HG03159 (cell line): Measurements from ENCODE around the gene ZNF536.

Source experiments
- ATAC-seq: cut with Tn5 transposase; IDR thresholded peaks from one replicate; pipeline ENCODE4 v1.9.1; 2021; ENCODE audit warnings: mild to moderate bottlenecking, moderate library complexity; ENCODE audit not compliant: unreplicated experiment

Gene ZNF536

DNA sequence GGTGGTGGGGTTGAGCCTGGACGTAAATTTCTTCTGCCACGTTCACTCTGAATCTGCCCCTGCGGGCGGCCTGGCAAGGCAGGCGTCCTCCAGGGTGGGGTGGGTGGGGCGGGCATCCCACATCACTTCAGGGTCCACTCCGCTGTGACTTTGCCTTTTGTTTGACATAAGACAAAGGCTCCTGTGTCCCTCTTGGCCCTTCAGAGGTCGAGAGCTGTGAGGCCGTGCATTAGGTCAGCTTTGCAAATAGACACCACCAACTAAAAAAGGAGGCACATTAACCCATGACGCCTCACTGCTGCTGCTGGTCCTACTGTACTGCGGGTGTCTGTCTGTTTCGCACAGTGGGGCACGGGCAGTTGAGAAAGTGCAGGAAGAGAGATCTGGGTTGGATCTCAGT lies 10.5 kb upstream of the ZNF536 start:
- ATAC-seq = no peak

DNA sequence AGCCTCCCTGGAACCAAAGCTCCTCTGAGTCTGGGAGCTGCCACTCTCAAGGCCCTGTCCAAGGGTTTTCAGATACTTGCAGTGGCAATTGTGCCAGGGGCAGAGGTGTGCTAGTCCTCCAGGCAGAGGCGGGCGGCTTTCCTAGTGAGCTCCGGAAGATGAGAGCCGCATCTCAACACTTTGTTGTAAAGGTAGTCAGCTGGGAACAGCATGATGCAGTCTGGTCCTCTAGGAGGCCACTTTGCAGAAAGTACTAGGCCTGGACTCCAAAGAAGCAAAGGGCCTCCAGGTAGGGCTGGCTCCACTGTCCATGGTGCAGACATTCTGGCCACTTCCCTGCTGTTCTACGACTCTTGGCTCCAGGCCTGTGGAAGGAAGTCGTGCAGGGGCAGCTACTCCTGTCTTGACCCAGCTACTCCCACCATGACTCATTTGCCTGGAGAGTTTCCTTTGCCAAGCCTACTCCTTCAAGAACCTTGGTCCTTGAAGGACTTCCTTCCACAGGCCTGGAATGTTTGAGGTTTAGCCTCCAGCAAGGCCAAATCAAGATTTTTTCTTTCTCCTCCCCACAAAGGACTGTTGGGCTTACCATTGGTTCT lies 9.9 kb upstream of the ZNF536 start:
- no peak for ATAC-seq

DNA sequence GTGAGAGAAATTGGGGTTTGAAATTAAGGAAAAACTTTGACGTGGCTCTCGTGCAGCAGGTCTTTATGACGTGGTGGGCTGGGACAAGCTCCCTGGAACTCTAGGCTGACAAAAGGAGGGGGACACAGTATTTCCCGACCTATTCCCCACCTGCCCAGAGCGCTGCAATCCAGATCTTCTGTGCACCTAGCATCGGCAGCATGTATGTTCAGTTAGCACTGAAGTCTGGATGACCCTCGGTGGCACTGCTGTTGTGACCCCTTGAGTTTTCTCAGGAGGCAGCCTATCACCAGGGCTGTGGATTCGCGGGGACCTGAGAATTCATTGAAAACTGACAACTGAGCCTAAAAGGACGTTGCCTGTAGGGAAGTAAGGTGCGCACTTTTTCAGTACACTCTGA lies 9.1 kb upstream of the ZNF536 start:
- ATAC-seq = no peak

DNA sequence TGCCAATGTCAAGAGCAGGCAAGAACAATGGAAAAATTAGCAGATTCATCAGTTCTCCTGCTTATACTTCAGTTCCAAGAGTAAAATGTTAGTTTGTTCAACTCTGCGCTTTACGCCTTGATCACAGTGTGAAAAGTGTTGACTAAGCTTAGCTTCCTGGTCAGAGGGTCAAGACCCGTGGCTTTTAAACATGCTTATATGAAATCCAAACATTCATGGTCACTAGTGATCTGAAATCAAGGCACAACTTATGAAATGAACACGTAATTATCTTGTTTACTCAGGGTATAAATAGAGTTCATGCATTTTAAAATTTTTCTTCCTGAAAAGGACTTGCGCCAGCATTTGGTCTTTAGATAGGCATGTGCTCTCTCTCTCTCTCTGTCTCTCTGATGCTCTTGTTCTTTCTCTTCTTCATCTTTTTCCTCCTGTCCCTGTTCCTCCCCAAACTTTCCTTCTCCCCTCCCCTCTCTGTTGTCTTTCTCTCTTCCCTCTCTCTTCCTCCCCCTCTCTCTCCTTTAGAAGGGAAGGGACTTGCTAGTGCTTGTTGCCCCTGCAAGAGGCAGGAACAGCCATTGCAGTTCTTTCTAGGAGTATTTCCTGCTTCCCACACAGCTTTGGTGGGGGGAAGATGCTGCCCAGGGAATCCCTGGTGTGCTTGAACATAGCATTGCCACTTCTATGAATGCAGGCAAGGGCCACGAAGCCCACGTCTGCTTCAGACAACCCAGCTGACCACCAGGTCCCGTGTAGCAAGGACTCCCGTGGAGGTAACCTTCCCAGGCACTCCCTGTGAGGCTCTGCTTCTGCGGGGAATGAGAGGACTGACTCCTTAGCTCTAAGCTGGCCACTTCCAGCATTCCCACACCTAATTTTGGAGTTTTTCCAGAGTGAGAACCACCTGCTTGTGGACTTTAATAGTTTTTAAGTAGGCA lies 7.1 kb upstream of the ZNF536 start:
- ATAC-seq = no peak

DNA sequence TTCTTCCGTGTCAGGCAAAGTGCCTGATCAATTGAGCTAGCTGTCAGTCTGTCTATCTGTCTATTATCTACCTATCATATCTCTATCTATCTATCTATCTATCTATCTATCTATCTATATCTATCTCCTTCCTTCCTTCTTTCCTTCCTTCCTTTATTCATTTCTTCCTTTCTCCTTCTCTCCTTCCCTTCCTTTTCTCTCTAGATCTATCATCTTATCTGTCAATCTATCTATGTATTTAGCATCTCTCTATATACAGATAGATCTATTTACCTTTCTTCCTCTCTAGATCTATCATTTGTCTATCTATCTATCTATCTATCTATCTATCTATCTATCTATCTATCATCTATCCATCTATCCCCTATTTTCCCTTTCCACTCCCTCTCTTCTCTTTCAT lies 5.9 kb upstream of the ZNF536 start:
- ATAC-seq = no peak

DNA sequence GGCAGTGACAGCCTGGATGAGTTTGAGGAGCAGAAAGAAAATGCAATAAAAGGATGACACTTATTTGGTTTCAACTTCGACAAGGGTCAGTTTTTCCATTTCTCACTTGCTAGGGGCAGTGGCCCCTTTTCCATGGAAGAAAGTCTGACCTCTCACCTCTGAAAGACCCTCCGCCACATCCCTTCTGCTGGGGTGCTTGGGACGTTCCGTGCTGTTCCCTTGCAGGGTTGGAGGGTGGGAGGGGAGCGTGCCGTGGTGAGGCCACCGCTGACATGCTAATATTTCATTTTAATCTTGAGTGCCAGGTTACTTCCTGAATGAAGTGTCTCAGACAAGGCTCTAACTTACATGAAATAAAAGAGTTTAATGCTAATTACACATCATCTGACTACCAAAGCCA lies 5.2 kb upstream of the ZNF536 start:
- ATAC-seq = no peak

DNA sequence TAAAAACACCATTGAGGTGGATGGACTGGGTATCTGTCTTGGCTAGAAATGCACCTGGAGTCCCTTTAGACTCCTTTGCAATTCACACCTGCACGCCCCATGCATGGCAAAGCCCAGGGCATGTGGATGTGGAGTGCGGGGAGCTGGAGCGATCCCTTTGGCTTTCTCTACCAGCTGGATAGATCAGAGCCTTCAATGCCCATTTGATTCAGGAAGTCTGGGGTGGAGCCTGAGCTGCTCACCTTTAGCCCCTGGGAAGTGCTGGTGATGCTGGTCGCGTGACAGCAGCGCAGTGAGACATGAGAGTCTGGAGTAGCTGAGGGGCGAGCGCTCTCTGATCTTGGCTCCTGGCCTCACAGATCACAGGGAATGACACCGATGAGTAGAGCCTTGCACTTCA lies 4.8 kb upstream of the ZNF536 start:
- ATAC-seq = no peak

- no peak for ATAC-seq
These were observed 2.4 kb upstream of the ZNF536 start for GRCh38 chr19:30369833-30370232.

DNA sequence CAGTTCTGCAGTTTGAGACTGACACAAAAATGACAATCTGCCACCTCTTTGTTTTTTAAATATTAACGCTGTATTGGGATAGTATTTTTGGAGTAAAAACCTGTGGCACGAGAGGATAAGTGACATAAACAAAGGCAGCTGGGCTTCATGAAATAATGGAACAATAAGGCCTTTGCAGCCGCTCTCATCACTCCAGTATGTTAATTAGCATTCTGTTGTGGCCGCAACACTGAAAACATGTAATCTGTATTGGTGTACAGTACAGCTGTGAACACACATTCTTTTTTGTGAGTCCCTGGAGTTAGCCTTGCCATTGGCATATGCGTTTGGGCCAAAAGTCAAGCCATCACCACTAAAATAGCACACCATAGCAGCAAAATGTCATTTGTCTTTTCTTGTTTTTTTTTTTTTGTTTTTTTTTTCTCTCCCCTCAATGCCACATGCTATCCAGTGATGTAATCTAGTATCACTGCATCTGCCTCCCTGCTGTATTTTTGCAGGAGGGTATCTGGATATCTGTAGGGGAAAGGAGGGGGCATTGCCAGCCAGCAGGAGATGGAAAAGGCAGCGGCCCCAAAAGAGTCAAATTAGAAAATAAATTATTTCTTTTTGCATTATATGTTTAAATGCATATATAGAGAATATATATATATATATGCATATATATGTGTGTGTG lies 885 bp upstream of the ZNF536 start:
- ATAC-seq = no peak

DNA sequence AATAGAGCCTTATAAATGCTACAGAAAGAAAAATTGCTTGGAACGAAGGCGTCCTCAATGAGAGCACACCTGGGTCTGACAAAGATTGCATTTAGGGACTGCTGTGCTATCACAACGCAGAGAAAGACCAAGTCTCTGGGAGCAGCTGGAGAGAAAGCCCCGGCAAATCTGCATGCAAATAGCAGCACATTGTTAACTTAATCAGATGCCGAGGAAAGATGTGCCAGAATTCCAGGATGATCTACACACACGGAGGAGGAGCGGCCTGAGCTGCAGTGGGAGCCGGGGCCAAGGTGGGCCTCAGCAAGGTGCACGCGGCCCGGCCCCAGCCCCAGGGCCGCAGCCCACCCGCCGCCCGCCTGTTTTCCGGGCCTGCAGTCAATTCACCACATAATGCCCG lies 1.4 kb downstream of the ZNF536 start:
- no peak for ATAC-seq

GRCh38 chr19:30374539-30374864 lies 2.3 kb downstream of the ZNF536 start:
- no peak for ATAC-seq

DNA sequence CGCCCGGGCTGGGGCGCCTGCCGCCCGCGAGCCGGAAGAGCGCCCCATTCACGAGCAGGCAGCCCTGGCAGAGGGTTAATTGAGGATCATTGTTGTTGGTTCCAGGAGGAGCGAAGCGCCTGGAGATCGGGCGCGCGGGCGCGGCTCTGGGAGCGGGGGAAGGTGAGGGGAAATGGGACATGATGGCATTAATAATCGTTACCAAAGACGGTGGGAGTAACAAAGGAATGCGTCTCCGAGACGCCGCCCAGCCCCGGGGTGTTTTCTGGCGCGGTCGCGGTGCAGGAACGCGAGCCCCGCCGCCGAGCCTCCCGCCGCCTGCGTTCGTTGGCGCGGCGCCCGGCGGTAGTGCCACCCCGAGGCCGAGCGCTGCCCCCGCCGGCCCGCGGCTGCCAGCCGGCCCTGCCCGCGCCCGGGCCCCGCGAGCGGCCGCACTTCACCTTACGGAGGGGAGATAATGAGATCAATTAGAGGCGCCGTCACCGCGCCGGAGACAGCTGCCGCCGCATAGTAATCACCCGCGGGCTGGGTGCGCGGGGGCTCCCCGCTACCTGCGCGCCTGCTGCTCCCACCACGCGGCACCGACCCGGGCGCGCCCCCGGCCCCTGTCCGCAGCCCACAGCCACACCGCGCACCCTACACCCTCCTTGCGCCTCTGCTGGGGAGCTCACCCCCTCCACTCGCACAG lies 2.8 kb downstream of the ZNF536 start:
- no peak for ATAC-seq

DNA sequence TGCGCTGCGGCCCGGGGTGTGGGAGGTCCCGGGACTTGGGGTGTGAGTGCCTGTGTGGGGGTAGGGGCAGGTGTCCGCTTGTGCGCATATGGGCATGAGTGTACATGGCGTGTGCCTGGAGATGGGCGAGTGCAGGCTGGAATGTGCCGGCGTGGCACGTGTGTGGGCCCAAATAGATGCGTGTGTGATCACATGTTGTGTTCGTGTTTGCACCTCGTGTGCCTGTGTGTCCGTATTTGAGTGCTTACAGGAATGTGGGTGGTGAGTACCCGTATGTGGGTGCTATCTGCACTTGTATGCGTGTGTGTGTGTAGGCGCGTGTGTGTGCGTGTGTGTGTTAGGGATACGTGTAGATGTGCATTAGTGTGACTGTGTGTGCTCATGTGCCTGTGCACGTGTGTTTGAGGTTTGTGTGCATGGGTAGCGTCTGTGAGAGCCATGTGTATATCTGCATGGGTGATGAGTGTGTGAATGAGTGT lies 3.4 kb downstream of the ZNF536 start:
- ATAC-seq = no peak

DNA sequence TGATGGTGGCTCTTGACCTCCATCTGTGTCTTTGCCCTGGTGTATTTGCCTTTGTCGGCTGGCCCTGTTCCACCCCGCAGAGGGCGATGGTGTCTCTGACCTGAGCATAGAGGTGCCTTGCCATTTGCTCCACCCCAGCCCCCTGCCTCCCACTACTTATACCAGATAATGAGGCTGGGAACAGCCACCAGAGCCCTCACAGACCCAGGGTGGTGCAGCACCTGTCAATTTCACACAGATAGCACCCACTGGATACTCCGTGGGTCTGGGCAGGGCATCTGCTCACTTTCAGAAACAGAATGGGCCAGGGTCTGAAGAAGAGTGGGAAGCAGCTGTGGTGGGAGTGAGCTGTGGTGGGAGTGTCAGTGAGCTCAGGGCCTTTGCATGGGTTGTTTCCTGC lies 4.1 kb downstream of the ZNF536 start:
- ATAC-seq = no peak

DNA sequence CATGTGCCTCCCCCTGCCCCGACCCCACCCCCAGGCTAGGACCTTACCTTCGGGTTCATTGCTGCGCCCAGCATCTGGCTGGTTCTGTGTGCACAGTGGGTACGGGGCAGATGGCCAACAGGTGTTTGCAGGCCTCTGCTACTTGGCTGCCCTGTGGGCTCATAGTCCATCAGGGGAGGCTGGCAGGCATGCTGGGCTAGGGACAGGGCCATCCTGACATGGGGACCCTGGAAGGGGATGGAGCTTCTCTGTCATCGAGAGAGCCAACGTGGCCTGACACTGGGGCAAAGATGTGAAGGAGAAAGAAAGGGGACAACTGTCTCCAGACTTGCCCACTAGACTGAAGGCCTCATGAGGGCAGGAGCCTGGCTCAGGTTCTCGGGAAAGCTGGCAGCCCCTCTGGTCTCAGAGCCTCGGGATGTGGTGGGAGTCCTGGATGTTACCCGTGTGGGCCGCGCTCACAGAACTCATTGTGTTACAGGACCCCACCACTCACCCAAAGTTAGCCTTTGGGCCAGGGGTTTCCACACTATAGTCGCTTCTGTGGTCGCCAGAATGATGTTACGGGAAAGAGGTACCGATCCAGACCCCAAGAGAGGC lies 4.7 kb downstream of the ZNF536 start:
- ATAC-seq = no peak

DNA sequence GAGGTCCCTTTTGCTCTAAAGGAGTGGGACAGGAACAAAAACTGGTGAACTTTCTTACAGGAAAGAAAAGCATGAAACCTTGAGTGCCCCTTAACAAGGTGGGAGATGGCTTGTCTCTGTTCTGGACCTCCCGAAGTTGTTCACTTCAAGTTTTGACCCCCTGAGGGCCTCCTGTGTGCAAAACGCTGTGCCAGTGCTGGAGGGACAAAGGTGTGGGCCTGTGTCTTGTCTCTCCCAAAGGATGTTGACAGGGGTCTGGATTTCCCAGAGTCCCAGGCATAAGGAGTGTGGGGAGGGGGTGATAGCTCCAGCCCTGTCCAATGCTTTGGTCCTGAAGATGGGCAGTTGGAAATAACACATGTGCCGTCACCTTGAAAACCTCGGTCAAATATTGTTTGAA lies 6.5 kb downstream of the ZNF536 start:
- no peak for ATAC-seq

DNA sequence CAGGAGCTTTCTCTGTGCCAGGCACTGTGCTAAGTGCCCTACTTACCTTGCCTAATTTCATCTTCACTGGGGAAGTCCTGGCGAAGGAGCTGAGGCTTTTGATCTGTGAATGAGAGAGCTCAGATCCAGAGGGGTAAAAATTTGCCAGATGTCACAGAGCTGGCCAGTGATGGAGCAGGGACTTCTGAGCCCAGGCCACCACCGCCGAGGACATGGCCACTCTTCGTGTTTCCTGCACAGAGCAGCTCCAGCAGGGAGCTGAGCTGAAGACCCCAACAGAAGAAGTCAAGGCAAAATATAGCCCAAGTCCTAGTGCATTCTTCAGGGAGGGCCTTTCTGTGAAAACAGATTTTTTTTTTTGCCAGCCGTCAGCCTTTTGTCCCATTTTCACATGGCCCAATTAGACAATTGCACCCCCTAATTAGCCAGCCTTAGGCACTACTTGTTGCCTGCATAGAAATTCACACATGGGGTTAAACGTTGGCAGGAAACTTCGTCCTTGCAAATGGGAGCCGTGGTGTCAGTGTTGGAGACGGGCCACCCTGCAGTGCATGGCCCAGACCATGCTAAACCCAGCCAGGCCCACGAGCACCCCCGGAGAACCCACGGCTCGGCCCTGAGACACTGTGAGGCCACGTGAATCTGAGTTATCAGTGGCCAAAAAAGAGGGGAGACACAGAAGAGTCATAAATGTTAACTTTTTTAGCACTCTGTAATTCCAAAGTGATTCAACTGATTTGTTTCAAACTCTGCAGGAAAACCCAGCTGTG lies 7.8 kb downstream of the ZNF536 start:
- ATAC-seq = no peak

- no peak for ATAC-seq
These were observed 9.2 kb downstream of the ZNF536 start for GRCh38 chr19:30381366-30381765.

GRCh38 chr19:30385174-30385573 lies 13.0 kb downstream of the ZNF536 start:
- no peak for ATAC-seq

GRCh38 chr19:30385666-30386065 lies 13.5 kb downstream of the ZNF536 start:
- ATAC-seq = no peak
